ENCODE data around the gene KIF6.
A peak's percentile ranks its signal among the peaks of the same experiment; 100 is the strongest.

The KIF6 gene

DNA sequence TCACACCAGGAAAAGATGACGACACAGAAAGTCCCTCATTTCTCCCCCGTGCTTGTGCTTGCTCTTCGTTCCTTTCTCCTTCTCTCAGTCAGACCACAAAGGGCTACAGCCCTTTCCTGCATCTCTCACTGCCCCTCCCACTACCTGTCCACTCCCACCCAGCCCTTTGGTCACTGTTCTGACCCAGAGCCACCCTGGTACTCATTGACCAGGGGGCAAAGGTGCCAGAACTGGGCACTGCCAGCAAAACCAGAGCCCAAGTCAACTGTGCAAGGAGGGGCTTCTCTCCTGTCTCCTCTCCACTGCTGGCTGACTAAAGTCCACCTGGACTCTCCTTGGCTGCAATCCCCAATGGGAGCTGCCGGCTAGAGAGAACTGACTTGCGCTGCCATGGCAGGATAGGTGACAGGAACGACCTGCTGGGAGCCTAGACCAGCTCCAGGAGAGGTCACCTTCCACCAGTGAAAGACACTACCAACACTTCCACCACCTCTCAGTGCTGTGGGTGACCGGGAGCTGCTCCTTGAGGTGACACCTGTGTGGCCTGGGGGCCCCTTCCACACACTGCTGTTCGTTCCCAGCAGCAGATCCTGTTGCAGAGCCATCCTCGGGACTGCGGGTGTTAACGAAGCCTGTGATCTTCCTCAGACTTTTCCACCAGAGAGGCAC lies 443.8 kb downstream of the KIF6 start:
- no peak for DNase-seq (ENCODE audit: low read depth)

- DNase-seq (ENCODE audit: low read depth): peak; percentile 50
Observed at GRCh38 chr6:39280247-39280731, 444.9 kb downstream of the KIF6 start.
